CD4-positive, alpha-beta T cell treated with Interleukin-6 for 4 hours (primary cell): ENCODE results near the gene NRG2.

Experiments used
- DNase-seq: peaks from one replicate; pipeline ENCODE4 v3.0.0-alpha.2; 2020; ENCODE audit warnings: mixed read lengths

NRG2 gene

DNA sequence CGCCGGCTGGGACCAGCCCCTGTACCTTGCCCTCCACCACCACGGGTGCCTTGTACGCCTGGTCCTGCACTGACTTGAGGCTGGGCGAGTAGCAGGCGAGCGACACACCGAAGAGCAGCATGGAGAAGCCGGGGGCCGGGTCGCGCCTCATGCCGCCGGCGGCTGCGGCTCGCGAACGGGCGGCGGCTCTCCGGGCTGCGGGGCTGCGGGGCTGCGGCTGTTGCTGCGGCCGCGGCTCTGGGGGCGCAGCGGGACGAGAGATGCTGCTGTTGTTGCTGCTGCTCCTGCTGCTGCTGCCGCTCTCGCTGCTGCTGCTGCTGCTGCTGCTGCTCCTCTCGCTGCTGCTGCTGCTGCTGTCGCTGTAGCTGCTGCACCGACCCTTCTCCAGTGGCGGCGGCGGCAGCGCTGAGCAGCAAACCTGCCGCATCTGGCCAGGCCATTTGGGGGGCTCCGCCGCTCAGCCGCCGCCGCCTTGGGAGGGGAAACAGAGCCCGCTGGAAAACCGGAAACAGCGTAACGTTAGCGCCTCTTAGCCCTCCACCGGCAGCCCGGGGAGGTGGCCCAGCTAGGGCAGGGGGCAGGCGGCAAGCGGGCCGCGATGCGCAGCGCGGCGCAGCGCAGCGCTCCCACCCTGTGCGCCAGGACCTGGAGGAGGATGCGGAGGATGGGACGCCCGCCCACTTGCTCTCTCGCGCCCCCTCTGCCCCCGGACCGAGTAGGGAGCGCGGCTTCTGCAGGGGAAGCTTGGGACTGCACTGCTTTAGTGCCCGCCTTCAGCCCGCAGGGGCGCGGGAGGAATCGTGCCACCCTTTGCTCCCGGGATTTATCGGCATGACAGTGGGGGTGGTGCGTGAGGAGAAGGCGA is at the start of gene NRG2:
Gene NRG2 (minus strand): TSS at position 657 of the 865 bp plus-strand sequence.
- peak; percentile 64 for DNase-seq

DNA sequence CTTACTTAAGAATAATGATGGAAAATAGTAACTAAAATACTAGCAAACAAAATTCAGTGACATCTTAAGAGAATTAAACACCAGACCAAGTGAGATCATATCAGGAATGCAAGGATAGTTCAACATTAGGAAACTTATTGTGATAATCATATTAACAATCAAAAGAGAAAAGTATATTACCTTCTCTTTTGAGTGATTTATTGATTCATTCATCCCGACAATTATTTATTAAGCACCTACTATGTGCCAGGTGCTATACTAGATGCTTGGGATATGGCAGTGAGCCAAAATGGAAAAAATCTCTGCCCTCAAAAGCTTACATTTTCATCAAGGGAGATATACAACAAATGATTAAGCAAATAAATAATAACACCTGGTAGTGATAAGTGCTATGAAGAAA is 47.2 kb upstream of the NRG2 start:
- DNase-seq, result no peak

DNA sequence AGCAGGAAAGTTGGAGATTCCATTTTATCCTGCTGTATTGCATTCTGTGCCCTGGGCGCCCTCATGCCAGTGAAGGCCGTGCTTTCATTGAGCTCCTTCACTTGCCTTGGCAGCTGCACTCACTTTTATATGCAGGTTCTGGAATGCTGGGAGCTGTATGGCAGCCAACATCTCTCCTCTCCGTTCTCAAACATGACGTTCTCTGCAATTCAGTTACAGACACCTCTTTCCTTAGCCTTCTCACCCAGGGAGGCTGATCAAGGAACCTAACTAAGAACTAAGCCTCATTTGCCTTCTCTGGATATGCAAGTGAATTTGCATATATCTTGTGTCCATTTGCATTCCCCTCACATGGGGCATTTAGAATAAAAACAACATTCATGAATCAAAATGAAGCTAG is 41.4 kb upstream of the NRG2 start:
- no peak for DNase-seq

DNA sequence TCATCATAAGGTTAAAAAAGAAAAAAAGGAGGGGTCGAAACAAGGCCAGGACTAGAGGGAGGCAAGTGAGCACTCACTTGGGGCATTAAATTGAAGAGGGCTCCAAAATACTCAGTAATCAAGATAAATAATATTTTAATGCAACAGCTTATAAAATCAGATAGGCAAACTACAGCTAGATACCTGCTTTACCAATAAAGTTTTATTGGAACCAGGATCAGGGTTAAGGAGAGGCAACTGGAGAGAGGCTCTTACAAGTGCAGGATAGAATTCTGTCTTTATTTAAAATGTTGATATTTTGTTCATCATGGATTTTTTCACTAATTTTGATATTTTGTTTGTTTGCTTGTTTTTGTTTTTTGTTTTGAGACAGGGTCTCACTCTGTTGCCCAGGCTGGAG is 40.6 kb upstream of the NRG2 start:
- DNase-seq, result no peak

DNA sequence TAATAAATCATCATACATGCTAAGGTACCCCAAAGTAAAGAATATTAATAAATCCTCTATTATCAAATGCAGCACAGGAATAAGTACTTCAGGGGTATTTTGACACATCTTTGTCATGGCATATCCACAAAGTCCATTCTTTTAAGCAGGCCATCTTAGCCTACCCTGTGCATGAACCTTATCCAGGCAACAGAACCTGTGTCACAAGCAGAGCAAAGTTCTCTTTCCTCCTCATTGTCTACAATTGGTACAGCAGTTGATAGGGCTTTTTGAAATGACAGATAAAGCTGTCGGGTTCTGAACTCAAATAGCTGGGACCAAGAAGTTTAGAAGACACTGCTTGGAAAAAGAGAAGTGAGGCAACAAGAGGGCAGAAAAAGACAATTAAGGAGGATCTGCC is 40.0 kb upstream of the NRG2 start:
- DNase-seq, result no peak

DNA sequence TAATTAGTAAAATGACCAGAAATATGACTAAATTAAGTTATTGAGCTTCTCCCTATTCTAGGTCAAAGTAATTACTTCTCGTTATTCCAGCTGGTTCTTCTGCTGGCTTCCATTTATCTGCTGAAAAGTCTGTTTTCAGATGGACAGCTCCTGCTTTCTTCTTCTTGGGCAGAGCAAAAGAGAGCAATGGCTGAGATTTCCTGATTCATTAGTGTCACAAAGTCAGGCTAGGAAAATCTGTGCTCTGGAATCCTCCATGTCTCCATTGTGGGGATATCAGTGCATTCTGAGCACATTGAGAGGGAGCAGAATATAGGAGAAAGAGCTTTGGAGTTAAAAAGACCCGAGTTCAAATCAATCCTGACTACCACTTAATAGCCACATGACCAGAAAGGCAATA is 33.7 kb upstream of the NRG2 start:
- DNase-seq, result no peak

DNA sequence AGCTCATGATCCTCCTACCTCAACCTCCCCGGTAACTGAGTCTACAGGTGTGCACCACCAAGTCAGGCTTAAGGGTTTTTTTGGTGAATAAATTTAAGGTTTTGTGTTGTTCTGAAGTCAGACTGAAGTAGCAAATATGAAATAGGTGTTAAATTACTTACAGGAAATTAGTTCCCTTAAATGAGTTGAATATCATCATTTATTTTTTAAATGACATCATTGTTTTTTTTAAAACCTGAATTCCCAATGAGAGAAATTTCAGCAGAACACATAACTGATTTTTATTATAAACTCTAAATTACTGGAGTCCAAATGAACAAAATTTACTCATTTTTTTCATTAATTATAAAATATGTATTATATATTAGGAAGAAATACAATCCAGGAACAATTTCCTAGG is 33.0 kb upstream of the NRG2 start:
- no peak for DNase-seq

DNA sequence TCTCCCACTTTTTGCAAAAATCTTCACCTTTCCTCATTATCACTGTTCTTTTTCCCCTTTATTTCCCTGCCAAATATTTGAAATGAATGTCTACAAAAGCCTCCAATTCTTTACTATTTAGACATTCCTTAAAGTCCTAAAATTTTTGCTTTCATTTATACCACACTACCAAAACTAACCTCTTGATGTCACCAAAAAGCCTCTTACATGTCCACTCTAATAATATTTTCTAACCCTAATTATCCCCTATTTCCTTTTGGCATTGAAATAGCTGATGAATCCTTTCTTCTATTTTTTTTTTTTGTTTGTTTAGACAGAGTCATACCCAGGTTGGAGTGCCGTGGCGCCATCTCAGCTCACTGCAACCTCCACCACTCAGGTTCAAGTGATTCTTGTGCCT is 32.3 kb upstream of the NRG2 start:
- no peak for DNase-seq

DNA sequence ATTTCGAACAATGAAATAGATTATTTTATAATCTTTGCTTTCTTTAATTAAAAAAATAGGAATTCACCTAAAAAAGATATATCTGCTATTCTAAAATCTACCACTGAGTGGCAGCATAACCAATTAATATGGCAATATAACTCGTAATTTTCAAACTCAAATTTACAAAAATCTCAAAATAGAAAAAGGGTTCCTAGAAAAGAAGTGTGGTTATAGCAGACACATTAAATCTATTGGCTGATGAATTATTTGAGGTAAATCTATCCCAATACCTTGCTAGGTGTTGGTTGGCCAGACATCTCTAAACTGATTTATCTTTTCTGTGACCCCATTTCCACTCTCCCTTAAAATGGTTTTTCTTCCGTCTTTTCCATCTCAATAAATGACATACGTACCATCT is 30.2 kb upstream of the NRG2 start:
- no peak for DNase-seq

DNA sequence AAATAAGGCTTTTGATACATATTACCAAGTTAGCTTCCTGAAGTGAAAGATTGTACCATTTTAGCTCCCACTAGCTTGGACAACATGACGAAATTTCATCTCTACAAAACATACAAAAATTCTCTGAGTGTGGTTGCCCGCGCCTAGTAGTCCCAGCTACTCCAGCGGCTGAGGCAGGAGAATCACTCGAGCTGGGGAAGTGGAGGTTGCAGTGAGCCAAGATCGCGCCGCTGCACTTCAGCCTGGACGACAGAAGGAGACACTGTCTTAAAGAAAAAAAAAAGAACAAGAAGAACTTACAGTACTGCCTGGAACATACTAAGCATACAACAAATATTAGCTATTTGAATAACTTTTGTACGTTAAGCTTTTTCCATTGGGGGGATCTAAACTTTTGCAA is 29.7 kb upstream of the NRG2 start:
- DNase-seq, result no peak

DNA sequence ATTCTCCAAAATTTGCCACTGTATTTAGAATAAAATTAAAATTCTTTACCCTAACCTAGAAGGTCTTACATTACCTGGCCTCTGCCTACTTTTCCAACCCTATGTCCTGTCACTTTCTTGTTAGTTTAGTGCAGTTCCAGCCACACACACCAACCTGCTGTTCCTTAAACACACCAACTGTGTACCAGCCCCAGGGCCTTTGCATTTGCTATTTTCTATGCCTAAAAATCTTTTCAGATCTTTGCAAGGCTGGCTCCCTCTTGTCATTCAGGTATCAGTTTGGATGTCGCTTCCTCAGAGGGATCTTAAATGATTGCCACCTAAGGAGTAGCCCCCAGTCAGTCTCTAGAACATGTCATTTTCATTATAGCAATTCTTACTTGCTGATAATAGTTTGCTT is 17.7 kb upstream of the NRG2 start:
- DNase-seq, result no peak

DNA sequence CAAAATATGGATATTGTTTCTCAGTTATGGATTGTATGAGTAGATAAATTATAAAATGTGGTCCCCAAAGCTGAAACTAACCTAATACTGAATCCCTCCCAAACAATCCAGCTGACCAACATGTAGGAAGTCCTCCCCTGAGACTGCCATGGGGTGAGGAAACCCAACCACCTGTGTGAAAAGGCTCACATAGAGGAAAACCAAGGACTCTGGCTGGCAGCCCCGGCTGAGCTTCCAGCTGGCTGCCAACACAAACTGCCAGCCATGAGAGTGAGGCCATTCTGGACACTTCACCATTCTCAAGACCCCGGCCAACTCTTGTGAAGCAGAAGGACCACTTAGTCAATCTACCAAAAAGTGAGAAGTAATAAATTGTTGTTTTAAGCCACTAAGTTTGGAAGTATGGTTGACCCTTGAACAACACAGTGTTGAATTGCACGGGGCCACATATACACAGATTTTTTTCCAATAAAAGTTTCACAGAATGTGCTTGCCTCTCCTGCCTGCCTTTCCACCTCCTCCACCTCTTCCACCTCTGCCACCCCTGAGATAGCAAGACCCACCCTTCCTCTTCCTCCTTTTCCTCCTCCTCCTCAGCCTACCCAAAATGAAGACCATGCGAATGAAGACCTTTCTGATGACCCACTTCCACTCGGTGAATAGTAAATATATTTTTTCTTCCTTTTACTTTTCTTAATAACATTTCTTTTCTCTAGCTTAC is 15.3 kb upstream of the NRG2 start:
- no peak for DNase-seq

DNA sequence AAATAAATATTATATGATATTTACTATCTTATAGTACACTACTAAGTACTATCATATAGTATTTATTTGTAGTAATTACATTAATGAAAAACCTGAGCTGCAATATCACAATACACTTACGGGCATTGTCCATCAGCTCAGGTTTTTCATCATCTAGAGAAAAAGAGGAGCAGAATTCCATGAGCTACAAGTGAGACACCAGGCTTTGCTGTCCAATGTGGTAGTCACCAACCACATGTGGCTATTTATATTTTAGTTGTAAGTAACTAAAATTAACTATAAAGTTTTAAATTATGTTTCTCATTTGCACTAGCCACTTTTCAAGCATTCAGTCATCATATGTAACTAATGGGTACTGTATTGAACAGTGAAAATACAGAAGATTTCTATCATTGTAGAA is 13.8 kb upstream of the NRG2 start:
- DNase-seq, result no peak

DNA sequence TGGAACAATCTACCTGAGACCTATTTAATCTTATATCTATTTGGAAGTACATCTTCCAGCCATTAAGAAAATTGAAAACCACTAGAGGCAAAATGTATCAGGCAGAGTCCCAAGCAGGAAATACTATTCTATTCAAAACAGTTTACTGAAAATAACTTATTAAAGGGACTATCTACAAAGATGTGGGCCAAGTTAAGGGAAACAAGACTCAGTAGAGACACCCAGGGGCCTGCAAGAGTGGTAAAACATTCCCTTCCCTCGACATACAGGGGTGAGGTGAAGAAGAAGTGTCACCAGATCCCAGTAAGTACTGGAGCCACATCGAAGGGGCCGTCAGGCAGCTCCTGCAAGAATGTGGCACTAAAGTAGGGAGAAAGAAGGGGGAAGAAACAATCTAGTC is 12.1 kb upstream of the NRG2 start:
- no peak for DNase-seq

DNA sequence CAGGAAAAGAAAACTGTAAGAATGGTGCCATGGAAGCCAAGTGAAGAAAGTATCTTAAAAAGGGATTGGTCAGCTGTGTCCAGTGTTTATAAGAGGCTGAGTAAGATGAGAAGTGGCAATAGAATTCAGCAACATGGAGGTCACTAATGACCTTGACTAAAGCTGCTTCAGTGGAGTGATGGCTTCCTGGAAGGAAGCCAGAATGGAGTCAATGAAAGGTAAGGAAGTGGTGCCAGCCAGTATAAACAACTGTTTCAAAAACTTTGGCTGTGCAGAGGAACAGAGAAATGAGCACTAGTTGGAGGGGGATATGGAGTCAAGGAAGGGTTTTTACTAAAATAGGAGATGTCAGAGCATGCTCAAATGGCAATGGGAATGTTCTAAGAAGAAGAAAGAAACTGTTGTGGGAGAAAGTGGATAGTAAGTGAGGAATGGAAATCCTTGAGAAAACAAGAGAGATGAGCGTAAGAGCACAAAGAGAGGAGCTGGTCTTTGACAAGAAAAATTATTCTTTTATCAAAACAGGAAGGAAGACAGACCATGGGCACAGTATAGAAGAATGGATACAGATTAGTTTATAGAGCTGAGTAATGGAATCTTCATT is 11.1 kb upstream of the NRG2 start:
- no peak for DNase-seq

DNA sequence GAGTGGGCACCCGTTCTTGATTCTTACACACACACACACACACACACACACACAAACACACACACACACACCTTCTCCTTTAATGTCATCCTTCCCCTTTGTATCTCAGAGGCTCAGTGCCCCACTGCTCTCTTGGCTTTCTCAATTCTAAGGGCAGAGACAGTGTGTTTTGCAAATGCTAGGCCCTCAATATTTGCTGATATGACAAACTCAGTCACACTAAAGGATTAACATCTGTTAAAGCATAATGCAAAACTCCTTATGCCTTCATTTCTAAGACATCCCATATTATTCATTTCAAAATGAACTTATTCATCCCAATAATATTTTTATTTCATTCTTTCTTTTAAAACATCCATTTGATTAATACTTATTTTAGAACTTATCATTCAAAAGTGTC is 8.9 kb upstream of the NRG2 start:
- no peak for DNase-seq

DNA sequence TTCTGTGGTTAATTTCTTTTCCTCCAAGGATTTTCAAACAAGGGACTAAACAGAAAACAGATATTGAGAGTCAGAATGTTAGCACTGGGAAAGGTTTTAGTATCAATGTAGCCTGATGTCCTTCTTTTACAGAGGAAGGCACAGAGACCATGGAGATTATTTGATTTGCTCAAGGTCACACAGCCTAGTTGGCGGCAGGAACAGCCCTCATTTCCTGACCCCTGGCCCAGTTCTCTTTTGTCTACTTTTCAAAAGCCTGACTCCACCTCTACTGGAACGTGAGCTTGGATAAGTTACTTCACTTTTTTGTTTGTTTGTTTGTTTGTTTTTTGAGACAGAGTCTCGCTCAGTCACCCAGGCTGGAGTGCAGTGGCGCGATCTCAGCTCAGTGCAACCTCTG is 6.6 kb upstream of the NRG2 start:
- DNase-seq, result no peak

DNA sequence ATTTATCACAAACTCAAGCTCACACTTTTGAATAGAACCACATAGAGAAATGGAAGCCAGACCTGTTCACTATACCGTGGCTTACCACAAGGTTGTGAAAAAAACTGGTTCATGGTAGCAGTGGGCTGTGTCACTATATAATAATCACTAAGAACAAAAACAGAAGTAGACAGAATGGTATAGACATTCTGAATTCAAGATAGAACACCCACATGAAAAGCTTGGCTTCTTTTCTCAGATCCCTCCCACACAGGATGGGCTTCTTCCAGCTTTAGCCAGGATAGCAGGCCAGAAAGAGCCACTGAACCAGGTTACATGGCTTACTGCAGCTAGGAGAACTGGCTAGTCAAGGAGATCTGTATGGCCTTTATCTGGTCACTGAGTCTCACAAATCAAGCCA is 6.1 kb upstream of the NRG2 start:
- DNase-seq, result no peak

DNA sequence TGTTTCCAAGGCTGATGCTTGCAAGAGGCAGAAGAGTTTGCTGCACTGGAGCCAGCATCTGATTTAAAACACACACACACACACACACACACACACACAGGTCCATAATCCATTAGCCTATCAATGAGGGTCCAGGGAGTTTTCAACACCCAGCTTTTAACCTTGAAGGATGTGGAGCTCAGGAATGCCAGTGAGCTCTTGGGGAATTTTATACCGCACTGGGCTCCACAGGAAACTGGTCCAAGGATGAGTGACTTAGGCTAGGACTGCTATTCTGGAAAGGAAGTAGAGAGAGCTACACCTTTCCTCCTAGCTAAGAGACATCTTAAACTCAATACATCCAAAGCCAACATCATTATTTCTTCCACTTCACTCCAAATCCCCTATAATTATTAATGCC is 942 bp upstream of the NRG2 start:
- no peak for DNase-seq

DNA sequence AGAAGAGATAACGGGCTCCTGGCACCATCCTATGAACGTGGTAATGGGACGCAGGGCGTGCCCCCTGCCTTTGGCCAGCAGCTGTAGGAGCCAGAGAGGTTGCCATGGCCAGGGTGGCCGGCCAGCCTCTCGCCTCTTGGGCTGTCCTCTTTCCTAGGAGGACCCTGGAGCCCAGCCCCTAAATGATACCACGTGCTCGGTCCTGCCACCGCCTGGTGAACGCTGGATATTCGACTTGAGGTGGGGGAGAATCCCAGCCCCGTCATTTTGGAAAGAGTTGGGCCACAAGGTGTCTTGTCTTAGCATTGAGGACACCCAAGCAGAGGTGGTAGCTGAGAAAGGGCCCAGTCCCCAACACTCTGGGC is 391 bp upstream of the NRG2 start:
- no peak for DNase-seq

DNA sequence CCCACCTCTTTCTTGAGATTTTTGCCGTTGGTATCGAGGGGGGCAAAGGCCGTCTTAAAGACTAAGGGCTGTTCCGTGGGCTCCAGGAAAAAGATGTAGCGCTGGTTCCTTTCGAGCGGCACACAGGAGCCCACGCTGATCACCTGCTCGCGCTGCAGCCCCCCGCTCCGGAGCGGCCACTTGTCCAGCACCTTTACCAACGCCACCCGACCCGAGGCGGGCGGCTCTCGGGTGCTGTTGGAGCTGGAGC is 781 bp downstream of the NRG2 start:
- DNase-seq, result no peak

DNA sequence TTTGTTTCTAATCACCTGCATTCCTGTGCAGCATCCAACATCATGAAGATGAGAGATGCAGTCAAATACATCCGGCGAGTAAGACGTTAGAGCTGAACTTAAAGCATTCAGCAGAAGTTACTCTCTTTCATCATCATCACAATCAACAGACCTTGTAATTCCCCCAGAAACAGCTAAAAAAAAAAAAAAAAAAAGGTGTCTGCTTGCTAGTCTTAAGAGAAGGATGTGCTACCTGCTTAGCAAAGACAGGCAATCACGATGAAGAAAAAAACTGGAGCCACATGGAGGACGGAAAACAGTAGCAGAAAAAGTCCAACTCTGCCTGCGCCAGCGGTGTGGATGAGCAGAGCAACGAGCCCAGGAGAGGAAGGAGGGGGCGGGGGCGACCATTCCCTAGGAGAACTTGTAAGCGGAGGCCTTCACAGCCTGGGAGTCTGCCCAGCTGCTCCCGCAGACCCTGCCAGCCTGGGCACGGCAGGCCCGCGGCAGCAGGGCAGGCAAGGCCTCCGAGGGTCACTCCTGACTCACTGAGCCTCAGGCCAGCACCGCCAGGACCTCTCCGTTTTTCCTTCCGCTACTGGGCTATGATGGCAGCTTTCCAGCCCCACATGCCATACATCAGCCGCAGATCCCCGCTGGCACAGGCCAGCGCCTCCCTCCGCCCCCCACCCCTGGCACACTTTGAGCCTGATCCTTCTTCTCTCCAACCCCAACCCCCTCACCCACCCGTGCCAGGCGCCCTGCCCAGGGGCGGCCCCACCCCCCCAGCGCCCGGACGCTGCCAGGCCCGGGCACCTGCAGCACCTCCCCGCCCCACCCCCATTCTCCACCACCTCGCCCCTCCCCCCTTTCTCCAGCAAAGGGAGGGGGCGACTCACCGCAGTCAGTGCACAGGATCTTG is 1.4 kb downstream of the NRG2 start:
- peak; percentile 10 for DNase-seq

DNA sequence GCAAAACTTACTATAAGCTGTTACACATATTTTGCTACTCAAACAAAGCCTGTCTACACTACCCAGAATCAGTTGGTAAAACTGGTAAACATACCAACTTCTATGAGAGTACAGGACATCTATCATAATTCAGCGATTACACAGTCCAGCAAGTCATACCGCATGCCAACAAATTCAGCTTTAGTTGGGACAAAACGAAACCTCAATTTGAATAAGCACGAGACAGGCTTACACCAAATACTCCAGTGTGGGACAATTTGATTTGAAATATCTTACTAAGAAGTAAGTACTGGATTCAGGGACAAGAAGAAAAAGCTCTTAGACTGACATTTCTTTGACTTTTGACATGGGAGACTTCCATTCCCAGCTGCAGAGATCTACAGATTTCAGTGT is 2.0 kb downstream of the NRG2 start:
- no peak for DNase-seq

DNA sequence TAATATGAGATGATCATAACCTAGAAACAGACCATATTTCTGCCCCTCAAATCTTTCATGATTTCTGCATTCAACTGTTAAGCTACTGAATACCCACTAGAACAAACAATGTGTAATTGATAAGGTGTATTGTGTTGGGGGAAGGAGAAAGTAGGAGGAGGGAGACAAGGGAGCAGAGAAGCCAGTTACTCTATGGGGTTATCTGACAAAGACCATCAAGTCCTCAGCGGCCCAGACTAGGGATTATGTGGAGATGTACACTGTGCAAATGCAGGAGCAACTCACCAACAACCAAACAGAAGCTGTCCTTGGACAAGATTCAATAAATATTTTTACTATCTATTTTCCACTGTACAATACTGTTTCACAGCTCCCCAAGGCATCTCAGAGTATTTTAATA is 2.7 kb downstream of the NRG2 start:
- DNase-seq, result no peak
